HG02973 (cell line): ENCODE measurements around the gene CNTNAP2.
"Not testable (repeated sequence)": the region's sequence is repeated elsewhere in the genome, so short reads cannot be mapped to it uniquely, and the experiment has no call there.

Source experiments
- ATAC-seq: cut with Tn5 transposase; IDR thresholded peaks from one replicate; pipeline ENCODE4 v1.9.1; 2021; ENCODE audit warnings: moderate library complexity; ENCODE audit not compliant: unreplicated experiment

The CNTNAP2 gene

GRCh38 chr7:146865696-146866095 is 749.1 kb downstream of the CNTNAP2 start:
- no peak for ATAC-seq

GRCh38 chr7:146874722-146875121 is 758.1 kb downstream of the CNTNAP2 start:
- no peak for ATAC-seq

GRCh38 chr7:146875237-146875785 is 758.7 kb downstream of the CNTNAP2 start:
- no peak for ATAC-seq

DNA sequence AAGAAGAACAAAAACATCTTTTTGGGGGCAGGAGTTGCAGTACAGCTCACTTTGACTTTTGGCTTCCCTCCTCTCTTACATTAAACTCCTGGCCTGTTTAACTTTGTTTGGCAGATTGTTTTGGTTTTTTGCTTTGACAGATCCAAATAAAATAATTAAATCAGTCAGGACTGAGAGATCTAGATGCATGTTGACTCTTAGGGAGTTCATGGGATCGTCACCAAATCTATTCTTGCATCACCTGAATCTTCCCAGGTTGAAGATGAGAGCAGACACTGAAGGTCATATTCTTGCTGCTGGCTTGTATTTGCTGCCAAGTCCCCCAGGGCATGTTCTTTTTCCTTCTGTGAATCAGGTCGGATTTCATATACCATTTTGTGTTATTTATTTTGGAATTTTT is 759.4 kb downstream of the CNTNAP2 start:
- ATAC-seq, result no peak

DNA sequence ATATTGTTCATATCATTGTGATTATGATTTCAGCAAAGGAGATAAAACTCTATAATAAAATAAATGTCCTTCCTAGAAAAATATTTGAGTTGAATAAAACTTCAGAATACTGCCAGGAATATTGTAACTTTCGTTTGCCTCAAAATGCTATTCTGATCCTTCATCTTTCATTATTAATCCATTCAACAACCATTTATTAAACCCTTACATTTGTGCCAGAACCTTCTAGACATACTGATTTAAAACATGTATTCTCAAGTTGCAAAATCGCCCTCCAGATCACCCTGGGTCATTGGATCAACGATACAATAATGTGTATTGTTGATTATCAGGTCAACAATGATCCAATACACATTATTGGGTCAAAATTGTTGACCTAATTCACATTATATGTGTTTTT is 759.8 kb downstream of the CNTNAP2 start:
- ATAC-seq, result no peak

- no peak for ATAC-seq
Observed at GRCh38 chr7:146878901-146879300, 762.3 kb downstream of the CNTNAP2 start.

- ATAC-seq, result no peak
Observed at GRCh38 chr7:146885231-146885630, 768.6 kb downstream of the CNTNAP2 start.

GRCh38 chr7:146889806-146890555 is 773.4 kb downstream of the CNTNAP2 start:
- no peak for ATAC-seq

DNA sequence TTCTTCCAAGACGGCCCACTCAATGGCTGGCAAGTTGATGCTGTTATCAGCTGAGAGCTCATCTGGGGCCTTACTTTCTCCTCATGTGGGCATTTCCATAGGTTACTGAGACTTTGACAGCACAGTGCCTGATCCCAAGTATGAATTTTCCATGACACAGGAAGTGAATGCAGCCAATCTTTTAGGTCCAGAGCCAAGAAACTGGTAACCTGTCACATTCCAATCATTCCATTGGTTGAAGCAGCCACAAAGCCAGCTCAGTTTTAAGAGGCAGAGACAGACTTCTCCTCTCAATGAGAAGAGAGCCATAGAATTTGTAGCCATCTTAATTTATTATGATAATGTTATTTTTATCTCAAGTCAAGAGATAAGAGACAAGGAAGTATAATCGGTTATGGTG is 775.5 kb downstream of the CNTNAP2 start:
- ATAC-seq, result no peak

DNA sequence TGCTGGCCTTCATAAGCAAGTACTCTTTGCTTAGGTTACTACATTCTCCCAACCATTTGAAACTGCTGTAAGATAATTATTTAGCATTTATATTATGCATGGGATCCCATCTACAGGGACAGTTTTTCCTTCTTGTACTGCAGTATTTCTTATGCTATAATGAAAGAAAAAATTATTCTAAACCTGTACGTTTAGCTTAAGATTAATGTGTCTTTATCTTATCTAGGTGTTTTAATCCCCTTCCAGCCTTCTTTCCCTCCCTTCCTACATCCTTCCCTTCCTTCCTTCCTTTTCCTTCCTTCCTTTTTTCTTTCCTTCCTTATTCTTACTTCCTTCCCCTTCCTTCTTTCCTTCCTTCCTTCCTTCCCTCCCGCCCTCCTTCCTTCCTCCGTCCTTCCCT is 778.3 kb downstream of the CNTNAP2 start:
- ATAC-seq, result no peak

- no peak for ATAC-seq
Observed at GRCh38 chr7:146902266-146902665, 785.7 kb downstream of the CNTNAP2 start.

DNA sequence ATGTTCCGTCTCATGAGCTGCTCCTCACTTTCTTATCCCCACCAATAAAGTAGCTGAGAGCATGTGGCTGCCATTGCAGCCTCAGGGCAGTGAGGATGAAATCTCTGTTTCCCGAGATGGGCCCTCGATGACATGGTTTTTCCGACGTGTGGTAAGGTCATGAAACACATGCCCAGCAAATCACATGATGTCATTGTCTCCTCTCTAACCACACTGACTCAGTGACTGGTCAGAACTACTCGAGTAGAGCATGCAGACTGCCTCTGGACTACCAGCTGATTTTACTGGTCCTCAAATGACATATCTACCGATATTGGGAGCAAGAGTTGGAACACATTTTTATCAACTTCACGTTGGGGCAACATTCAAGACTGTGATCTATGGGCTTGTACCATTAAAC is 786.1 kb downstream of the CNTNAP2 start:
- no peak for ATAC-seq

GRCh38 chr7:146905746-146906145 is 789.1 kb downstream of the CNTNAP2 start:
- not testable (repeated sequence) for ATAC-seq

DNA sequence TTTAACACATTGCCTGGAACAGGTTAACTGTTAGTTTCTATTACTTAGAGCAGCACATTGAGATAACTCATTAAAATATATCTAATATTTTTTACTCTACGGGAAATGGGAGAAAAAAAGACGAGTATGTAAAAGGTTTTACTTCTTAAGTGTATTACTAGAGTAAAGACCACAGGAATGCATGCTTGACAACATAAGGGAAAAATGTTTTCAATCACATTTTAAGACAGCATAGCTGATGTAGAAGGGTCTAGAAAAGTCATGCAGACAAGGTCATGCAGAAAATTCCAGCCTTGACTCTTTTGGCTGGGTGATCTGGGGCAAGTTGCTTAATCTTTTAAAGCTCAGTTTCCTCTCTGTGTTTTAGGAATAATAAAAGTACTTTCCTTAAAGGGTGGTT is 806.2 kb downstream of the CNTNAP2 start:
- no peak for ATAC-seq

- ATAC-seq, result no peak
Observed at GRCh38 chr7:146926841-146927240, 810.2 kb downstream of the CNTNAP2 start.

- no peak for ATAC-seq
Observed at GRCh38 chr7:146937836-146938235, 821.2 kb downstream of the CNTNAP2 start.

GRCh38 chr7:146943483-146943882 is 826.9 kb downstream of the CNTNAP2 start:
- ATAC-seq, result no peak

DNA sequence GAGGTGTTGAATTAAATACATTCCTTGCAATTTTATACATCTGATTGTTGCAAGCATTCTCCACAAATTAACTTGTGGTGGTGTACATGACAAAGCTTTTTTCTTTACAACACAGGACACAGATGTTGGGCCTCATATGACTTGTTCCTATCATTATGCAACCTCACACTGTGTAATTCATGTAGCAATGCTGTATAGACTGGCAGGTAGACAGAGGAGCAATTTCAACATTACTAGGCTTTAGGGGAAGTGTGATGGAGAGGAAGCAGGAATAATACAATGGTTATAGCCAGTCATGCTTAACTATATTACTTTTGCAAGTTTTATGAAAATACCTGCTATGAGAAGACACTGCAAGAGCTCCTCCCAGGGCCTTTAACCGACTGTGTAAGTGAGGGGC is 832.1 kb downstream of the CNTNAP2 start:
- no peak for ATAC-seq

GRCh38 chr7:146956321-146956720 is 839.7 kb downstream of the CNTNAP2 start:
- ATAC-seq, result no peak

- no peak for ATAC-seq
Observed at GRCh38 chr7:146956853-146957252, 840.3 kb downstream of the CNTNAP2 start.

GRCh38 chr7:146960773-146961391 is 844.3 kb downstream of the CNTNAP2 start:
- ATAC-seq, result no peak

GRCh38 chr7:146961617-146962016 is 845.0 kb downstream of the CNTNAP2 start:
- no peak for ATAC-seq
